GM18517 (cell line): ENCODE measurements around the gene KLHL42.
"Not testable (repeated sequence)": the region's sequence is repeated elsewhere in the genome, so short reads cannot be mapped to it uniquely, and the experiment has no call there.

Experiments used
- ATAC-seq: cut with Tn5 transposase; IDR thresholded peaks from one replicate; pipeline ENCODE4 v1.9.1; 2021; ENCODE audit warnings: mild to moderate bottlenecking, moderate library complexity; ENCODE audit not compliant: unreplicated experiment

Gene KLHL42, protein sequence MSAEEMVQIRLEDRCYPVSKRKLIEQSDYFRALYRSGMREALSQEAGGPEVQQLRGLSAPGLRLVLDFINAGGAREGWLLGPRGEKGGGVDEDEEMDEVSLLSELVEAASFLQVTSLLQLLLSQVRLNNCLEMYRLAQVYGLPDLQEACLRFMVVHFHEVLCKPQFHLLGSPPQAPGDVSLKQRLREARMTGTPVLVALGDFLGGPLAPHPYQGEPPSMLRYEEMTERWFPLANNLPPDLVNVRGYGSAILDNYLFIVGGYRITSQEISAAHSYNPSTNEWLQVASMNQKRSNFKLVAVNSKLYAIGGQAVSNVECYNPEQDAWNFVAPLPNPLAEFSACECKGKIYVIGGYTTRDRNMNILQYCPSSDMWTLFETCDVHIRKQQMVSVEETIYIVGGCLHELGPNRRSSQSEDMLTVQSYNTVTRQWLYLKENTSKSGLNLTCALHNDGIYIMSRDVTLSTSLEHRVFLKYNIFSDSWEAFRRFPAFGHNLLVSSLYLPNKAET

GRCh38 chr12:27779920-27780611, at the start of gene KLHL42, which contains the start of gene MANSC4:
TSS of gene KLHL42 (plus strand) at chr12:27780233. CDS start at chr12:27780331, 98 bp downstream.
TSS of gene MANSC4 (minus strand) at chr12:27780236. CDS start at chr12:27771276, 8,960 bp downstream.
- ATAC-seq = peak; percentile 69

GRCh38 chr12:27732281-27732680, 47.8 kb upstream of the KLHL42 start:
- ATAC-seq = peak; percentile 62

- peak; percentile 62 for ATAC-seq
Measured at GRCh38 chr12:27733052-27733656, 46.9 kb upstream of the KLHL42 start.

- no peak for ATAC-seq
Measured at GRCh38 chr12:27733791-27734190, 46.2 kb upstream of the KLHL42 start.

DNA sequence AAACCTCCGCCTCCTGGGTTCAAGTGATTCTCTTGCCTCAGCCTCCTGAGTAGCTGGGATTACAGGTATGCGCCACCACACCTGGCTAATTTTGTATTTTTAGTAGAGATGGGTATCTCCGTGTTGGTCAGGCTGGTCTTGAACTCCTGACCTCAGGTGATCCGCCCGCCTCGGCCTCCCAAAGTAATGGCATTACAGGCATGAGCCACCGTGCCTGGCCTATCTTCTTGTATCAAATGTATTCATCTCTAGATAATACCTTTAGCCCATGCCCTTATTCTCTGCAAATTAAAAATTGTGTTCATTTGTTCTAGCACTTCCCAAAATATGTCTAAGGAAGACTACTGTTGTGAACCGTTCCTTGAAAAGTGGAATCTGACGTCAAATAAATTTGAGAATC, 45.7 kb upstream of the KLHL42 start:
- not testable (repeated sequence) for ATAC-seq

- no peak for ATAC-seq
Measured at GRCh38 chr12:27743601-27744000, 36.4 kb upstream of the KLHL42 start.

- ATAC-seq = not testable (repeated sequence)
Measured at GRCh38 chr12:27745734-27746133, 34.3 kb upstream of the KLHL42 start.

DNA sequence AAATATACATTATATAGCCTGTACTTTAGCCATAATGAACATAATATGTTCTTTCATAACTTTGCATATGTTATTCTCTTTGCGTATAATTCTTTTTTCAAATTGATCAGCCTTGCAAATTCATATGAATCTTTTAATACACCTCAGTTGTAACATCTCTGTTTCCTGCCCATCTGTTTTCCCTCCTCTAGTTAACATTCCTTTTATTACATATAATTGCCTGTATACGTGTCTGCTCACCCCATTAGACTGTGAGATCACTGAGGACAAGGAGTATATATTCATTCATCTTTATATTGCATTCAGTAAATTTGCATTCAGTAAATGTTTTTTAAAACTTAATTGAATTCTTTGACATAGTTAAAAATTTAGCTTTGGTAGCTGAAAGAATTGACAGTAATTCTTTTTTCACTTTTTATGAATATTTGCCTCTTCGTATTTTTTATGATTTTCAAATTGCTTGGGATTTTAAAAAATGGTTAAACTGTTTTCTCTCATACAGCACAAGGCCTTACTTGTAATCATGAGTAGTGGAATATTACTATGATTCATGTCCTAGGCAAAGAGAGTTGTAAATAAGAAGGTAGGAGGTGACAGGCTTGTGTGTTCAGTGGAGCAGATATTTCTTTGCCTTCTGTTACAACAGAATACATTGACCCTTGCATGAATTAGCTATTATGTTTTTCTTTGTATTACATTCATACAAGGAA, 32.8 kb upstream of the KLHL42 start:
- ATAC-seq = no peak

DNA sequence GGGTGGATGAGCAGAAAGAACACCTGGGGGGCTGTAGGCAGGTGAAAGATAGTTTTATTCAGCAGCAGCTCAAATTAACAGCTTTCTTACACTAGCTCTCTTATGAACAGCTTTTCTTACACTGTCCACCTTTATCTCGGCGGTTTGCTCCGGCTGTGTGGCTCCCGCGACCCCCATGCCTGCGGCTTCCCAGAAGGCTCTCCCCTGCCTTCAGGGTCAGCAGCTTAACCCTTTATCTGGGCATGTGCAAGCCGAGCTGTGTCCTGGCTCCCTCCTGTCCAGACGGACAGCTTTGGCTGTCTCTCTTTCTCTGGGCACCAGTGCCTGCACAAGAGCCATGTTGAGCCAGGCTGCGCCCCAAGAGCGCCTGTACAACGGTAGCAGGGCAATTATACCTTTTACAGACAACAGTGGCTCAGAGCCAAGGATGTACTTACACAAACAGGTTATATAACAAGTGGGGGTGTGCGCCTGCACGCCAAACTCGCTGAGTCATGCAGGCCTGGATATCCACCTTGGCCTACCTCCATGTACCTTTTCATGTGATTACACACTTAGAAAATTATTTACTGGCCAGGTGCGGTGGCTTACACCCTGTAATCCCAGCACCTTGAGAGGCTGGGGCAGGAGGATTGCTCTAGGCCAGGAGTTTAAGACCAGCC, 28.5 kb upstream of the KLHL42 start:
- ATAC-seq = no peak

DNA sequence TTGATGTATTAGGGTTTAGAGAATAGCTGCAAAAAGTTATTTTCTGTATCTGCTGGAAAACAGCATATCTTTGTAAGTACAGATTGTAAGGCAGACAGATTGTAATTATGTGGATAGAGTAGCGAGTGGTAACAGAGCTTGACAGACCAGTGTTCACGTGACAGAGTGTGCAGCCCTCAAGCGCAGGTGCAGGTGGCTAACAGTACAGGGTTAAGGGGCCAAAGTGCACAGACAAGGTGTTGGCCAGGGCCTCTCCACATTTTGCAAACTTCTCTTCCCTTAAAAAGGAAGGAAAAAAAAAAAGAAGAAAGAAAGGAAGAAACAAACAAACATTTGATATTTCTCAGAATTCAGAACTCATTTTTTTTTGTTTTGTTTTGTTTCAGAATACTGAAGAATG, 25.2 kb upstream of the KLHL42 start:
- ATAC-seq = no peak

DNA sequence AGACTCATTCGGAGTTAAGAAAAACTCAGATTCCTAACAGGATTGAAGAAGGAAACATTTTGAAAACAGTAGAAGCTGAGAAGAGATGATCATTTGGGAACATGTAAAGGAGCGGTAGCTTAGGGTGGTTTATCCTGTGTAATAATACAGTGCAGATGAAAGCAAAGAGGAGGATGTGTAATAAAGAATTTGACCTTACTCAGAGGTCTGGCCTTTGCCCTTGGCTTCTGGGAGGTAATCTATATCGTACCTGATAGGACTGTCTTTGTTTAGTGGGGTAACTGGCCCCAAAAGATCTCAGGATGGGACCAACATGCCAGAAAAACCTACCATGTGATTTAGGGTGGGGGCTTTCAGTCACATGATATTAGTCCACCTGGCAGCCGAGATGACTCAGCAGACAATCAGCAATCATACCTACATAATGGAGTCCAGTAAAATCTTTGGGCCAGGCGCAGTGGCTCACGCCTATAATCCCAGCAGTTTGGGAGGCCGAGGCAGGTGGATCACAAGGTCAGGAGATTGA, 23.3 kb upstream of the KLHL42 start:
- ATAC-seq = no peak

DNA sequence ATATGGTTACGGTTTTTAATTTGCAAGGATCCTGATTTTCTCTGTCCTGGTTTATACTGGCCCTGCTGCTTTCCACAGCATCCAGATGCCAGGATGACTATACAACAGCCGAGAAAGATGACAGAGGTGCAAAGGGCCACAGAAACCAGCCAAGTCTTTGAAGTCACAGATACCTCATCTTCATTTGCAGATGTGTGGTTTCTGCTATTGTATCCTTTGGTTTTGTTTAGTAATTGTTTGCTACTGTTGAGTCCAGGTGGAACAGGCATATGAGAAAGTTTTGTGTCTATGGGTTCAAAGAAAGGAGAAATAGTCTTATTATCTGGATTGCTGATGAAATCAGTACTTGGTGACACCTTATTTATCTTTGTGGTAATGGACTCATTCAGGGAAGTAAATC, 17.3 kb upstream of the KLHL42 start:
- ATAC-seq = no peak

DNA sequence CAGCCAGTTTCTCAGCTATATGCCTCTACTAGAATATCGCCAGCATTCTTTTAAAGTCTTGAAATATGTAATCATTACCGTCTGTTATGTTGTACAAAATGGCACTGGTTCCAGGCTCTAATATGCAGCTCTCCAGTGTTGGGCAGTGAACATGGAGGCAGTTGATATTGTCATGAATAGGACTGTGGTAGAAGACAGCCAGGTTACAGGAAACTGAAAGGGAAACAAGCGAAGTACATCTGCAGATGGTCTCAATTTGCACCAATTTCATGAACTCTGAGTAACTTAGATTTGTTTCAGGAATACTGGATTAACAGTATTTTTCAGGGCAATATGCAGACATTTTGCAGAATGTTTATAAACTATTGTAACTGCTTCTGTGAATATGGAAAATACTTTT, 13.4 kb upstream of the KLHL42 start:
- ATAC-seq = no peak

DNA sequence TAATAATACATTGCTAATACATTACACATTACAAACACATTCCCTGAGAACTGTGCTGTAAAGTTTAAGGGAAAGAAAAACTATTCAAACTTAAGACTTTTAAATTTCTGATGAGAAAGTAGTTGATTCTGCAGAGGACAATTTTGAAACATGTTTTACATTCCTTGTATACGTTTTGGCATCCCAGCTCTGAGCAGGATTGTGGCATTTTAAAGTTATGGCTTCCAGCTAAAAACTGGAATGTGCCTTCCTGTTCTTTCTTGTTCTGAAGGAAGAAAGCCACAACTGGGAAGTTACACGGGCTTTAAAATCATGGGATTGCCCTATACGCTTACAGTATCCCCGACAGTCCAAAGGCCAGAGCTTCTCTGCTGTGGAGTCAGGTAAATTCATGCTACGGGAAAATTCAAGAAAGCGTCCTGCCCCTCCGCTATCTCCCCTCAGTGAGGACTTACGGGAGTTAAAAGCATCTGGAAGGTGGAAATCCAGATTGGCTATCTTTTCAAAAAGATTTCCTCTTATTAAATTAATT, 10.8 kb upstream of the KLHL42 start:
- ATAC-seq = no peak

GRCh38 chr12:27771481-27772327, 8.3 kb upstream of the KLHL42 start:
- ATAC-seq = no peak

- no peak for ATAC-seq
Measured at GRCh38 chr12:27772328-27773049, 7.5 kb upstream of the KLHL42 start.

- ATAC-seq = no peak
Measured at GRCh38 chr12:27777141-27777540, 2.9 kb upstream of the KLHL42 start.

- ATAC-seq = no peak
Measured at GRCh38 chr12:27778206-27778605, 1.8 kb upstream of the KLHL42 start.
